IMR-90 (cell line): ENCODE measurements around the gene ARMH3. TPM values are rescaled to one million over a fixed set of nuclear protein-coding genes. Genes with fewer than 3 reads are reported as not detected.
A peak's percentile ranks its signal among the peaks of the same experiment; 100 is the strongest.

ENCODE experiments used
- ATAC-seq: fragments of 200-7000 bp; cut with Tn5 transposase; 2 replicates; pipeline ENCODE4 v1.9.1; 2020; ENCODE audit warnings: low read depth, mild to moderate bottlenecking, moderate library complexity
- BruUV-seq: library from RNA; stranded (reverse); fragments of 400-500 nt; replicated peaks from 2 replicates; lab custom pipeline; 2021; lab: Mats Ljungman, UMichigan
- CTCF ChIA-PET: fragments of 300-600 bp; formaldehyde crosslinking; extraction: SDS; loops from one replicate; lab custom pipeline; 2021; ENCODE audit warnings: antibody characterized with exemption; lab: Yijun Ruan, JAX
- POLR2A ChIA-PET: fragments of 300-600 bp; sonication (Branson Sonifier 250); formaldehyde crosslinking; loops from one replicate; lab custom pipeline; 2022; ENCODE audit warnings: antibody characterized with exemption; ENCODE audit not compliant: unreplicated experiment; lab: Charles Lee
- DNase-seq: peaks from one replicate; pipeline ENCODE4 v3.0.0; 2013
- H2AFZ ChIP-seq: replicated peaks from 2 replicates; pipeline ENCODE3; 2013; ENCODE audit warnings: low read length, mild to moderate bottlenecking; ENCODE audit not compliant: poor library complexity
- H2AK5ac ChIP-seq: 2 replicates; pipeline ENCODE4 v1.6.1; 2013; ENCODE audit warnings: low read depth, low read length, inconsistent platforms
- H2AK9ac ChIP-seq: replicated peaks from 2 replicates; pipeline ENCODE3; 2013; ENCODE audit warnings: mild to moderate bottlenecking, low read depth, low read length, moderate library complexity; ENCODE audit not compliant: poor library complexity
- H2BK120ac ChIP-seq: 2 replicates; pipeline ENCODE4 v1.6.1; 2013; ENCODE audit warnings: low read depth, low read length, inconsistent platforms
- H2BK15ac ChIP-seq: 3 replicates; pipeline ENCODE4 v1.6.1; 2013; ENCODE audit warnings: low read depth, low read length, inconsistent platforms
- H2BK20ac ChIP-seq: 2 replicates; pipeline ENCODE4 v1.6.1; 2013; ENCODE audit warnings: low read depth, mild to moderate bottlenecking, inconsistent platforms, low read length, moderate library complexity
- H2BK5ac ChIP-seq: 2 replicates; pipeline ENCODE4 v1.6.1; 2013; ENCODE audit warnings: mild to moderate bottlenecking, low read depth, low read length, inconsistent platforms; ENCODE audit not compliant: poor library complexity, severe bottlenecking
- H3K14ac ChIP-seq: replicated peaks from 2 replicates; pipeline ENCODE4 v1.6.1; 2013; ENCODE audit warnings: low read depth, low read length, inconsistent platforms
- H3K18ac ChIP-seq: 2 replicates; pipeline ENCODE4 v1.6.1; 2013; ENCODE audit warnings: low read depth, low read length, control low read depth
- H3K23ac ChIP-seq: 2 replicates; pipeline ENCODE4 v1.6.1; 2013; ENCODE audit warnings: low read depth, low read length, inconsistent platforms
- H3K27ac ChIP-seq: 2 replicates; pipeline ENCODE4 v1.5.1; 2013; ENCODE audit warnings: mild to moderate bottlenecking, control low read depth, low read length; ENCODE audit not compliant: insufficient read depth
- H3K27me3 ChIP-seq: 2 replicates; pipeline ENCODE4 v1.6.1; 2013; ENCODE audit warnings: low read length; ENCODE audit not compliant: control insufficient read depth, insufficient read depth
- H3K36me3 ChIP-seq: 2 replicates; pipeline ENCODE4 v1.6.1; 2013; ENCODE audit warnings: low read length, mixed read lengths; ENCODE audit not compliant: control insufficient read depth, insufficient read depth
- H3K4ac ChIP-seq: 2 replicates; pipeline ENCODE4 v1.6.1; 2013; ENCODE audit warnings: low read depth, low read length, inconsistent platforms
- H3K4me1 ChIP-seq: 2 replicates; pipeline ENCODE4 v1.6.1; 2013; ENCODE audit warnings: low read length, mixed read lengths; ENCODE audit not compliant: control insufficient read depth, insufficient read depth
- H3K4me2 ChIP-seq: 2 replicates; pipeline ENCODE4 v1.6.1; 2013; ENCODE audit warnings: low read depth, mild to moderate bottlenecking, control low read depth, low read length, moderate library complexity
- H3K4me3 ChIP-seq: 2 replicates; pipeline ENCODE4 v1.5.1; 2013; ENCODE audit warnings: low read depth, mild to moderate bottlenecking, control low read depth, low read length, moderate library complexity; ENCODE audit not compliant: insufficient read depth
- H3K56ac ChIP-seq: 2 replicates; pipeline ENCODE4 v1.6.1; 2013; ENCODE audit warnings: low read length, inconsistent platforms; ENCODE audit not compliant: insufficient read depth; ENCODE audit errors: extremely low read depth
- H3K79me1 ChIP-seq, 2 experiments: 2 replicates each; pipeline ENCODE4 v1.6.1; 2013; ENCODE audit warnings: low read length in 2 of 2, inconsistent platforms in 1 of 2, low read depth in 1 of 2
- H3K9ac ChIP-seq: 2 replicates; pipeline ENCODE4 v1.6.1; 2013; ENCODE audit warnings: low read depth, low read length, control low read depth
- H3K9me1 ChIP-seq: 2 replicates; pipeline ENCODE4 v1.6.1; 2013; ENCODE audit warnings: low read length, inconsistent platforms; ENCODE audit not compliant: insufficient read depth
- H3K9me3 ChIP-seq: 2 replicates; pipeline ENCODE4 v1.6.1; 2013; ENCODE audit warnings: low read length; ENCODE audit not compliant: control insufficient read depth, insufficient read depth
- H4K20me1 ChIP-seq: 2 replicates; pipeline ENCODE4 v1.6.1; 2013; ENCODE audit warnings: low read length, inconsistent platforms; ENCODE audit not compliant: insufficient read depth
- H4K5ac ChIP-seq: 2 replicates; pipeline ENCODE4 v1.6.1; 2013; ENCODE audit warnings: mild to moderate bottlenecking, low read depth, low read length, control low read depth
- H4K8ac ChIP-seq, 2 experiments: 2 replicates each; pipeline ENCODE4 v1.6.1; 2013; ENCODE audit warnings: low read depth in 2 of 2, low read length in 2 of 2, control low read depth in 1 of 2, inconsistent platforms in 1 of 2
- H4K91ac ChIP-seq: 2 replicates; pipeline ENCODE4 v1.6.1; 2013; ENCODE audit warnings: low read depth, low read length, inconsistent platforms; ENCODE audit not compliant: insufficient read depth
- CEBPB ChIP-seq: IDR thresholded peaks from 2 replicates; pipeline ENCODE4 v1.6.1; 2012; ENCODE audit warnings: low read depth, low read length, improper control_type of control experiment
- ELK1 ChIP-seq: fragments of 150-350 bp; IDR thresholded peaks from 2 replicates; pipeline ENCODE4 v1.6.1; 2016; ENCODE audit warnings: low read depth, mild to moderate bottlenecking, low read length, moderate library complexity, borderline replicate concordance
- MXI1 ChIP-seq: IDR thresholded peaks from 2 replicates; pipeline ENCODE4 v1.6.1; 2012; ENCODE audit warnings: low read depth, mild to moderate bottlenecking, low read length, moderate library complexity, borderline replicate concordance
- dilution Hi-C: fragments of 300-500 bp; cut with HindIII; formaldehyde crosslinking; loops from one replicate; pipeline ENCODE4 v1.14.3; 2018; ENCODE audit warnings: low sequenced_read_pairs; ENCODE audit not compliant: unreplicated experiment
- in situ Hi-C: fragments of 300-500 bp; cut with MboI; formaldehyde crosslinking; loops from 3 replicates; pipeline ENCODE4 v1.14.3; 2019; ENCODE audit warnings: low sequenced_read_pairs, inconsistent platforms, mixed read lengths
- intact Hi-C: fragments of 100-400 bp; cut with micrococcal nuclease; formaldehyde crosslinking; loops from 2 replicates; pipeline ENCODE4 v1.10.0; 2022
- polyA plus RNA-seq, 3 experiments: library from polyadenylated mRNA; depleted of rRNA; stranded (reverse); fragments of >200 nt; gene quantifications; 2 replicates each; pipeline ENCODE4 v1.2.3, GENCODE V29; 2012; ENCODE audit warnings: low replicate concordance in 1 of 3
- total RNA-seq: library from RNA; depleted of rRNA; stranded (reverse); fragments of >200 nt; gene quantifications from 2 replicates; pipeline ENCODE4 v1.2.3, GENCODE V29; 2012

The ARMH3 gene
- total and polyA plus RNA-seq, 2 of the 4 experiments (the other 2 are of a cell fraction): 12.1 to 13.1 TPM

GRCh38 chr10:102004376-102004775, 51.6 kb downstream of the ARMH3 start:
- TF ChIP-seq CEBPB: peak; percentile 89
- no peak for TF ChIP-seq ELK1
- 0 out of 2 replicates have a peak, but pooled peaks have one; percentile 25 for TF ChIP-seq MXI1
- no peak overlapping the region for H3K27ac ChIP-seq
- H3K79me1 ChIP-seq: peaks cover 0 to under 1% of the 10 kb centered on the region in 2 experiments; a peak in 2 of 4 replicates
- DNase-seq (peak; percentile 77), ATAC-seq (no peak; the same call in 1 of the 2 replicates)
- no peak overlapping the region for H2AFZ ChIP-seq
- no peak overlapping the region for H2BK15ac ChIP-seq
- H3K56ac ChIP-seq: no peak overlapping the region
- H3K27me3 ChIP-seq: no peaks in the 10 kb centered on the region
- no peaks in the 10 kb centered on the region for H3K4me1 ChIP-seq
- no peaks in the 10 kb centered on the region for H3K9me3 ChIP-seq
- H3K23ac ChIP-seq: no peak overlapping the region
- H2BK5ac ChIP-seq: no peak overlapping the region
- no peak overlapping the region for H4K91ac ChIP-seq
- H4K8ac ChIP-seq: no peak overlapping the region
- no peak overlapping the region for H2BK120ac ChIP-seq
- no peak overlapping the region for H3K14ac ChIP-seq
- ChIA-PET CTCF (interaction anchor here (0.6 to 1.8 kb wide), 2 partner anchors 115 to 668 kb away, joined by 3 to 7 read pairs; no protein-coding TSS in a partner anchor), POLR2A (no interaction called here)
- H3K4me2 ChIP-seq: no peak overlapping the region
- peaks cover 17% of the 10 kb centered on the region for H3K36me3 ChIP-seq
- H3K9me1 ChIP-seq: no peaks in the 10 kb centered on the region
- dilution Hi-C loops: no loop called here
- no peaks in the 10 kb centered on the region for H4K20me1 ChIP-seq
- intact Hi-C loops: no loop called here
- no peak overlapping the region for H3K18ac ChIP-seq
- BruUV-seq: no TSS peak
- H2AK9ac ChIP-seq: no peak overlapping the region
- no peak overlapping the region for H4K5ac ChIP-seq
- no peak overlapping the region for H3K9ac ChIP-seq
- H2BK20ac ChIP-seq: no peak overlapping the region
- no peak overlapping the region for H3K4me3 ChIP-seq
- H3K4ac ChIP-seq: no peak overlapping the region
- H2AK5ac ChIP-seq: no peak overlapping the region
- in situ Hi-C loops: no loop called here
